B cell (primary cell): ENCODE measurements around the gene LRCH1.

Source experiments
- EZH2 ChIP-seq: IDR thresholded peaks from 2 replicates; pipeline ENCODE4 v1.6.1; 2012; ENCODE audit warnings: borderline replicate concordance, low read depth, mild to moderate bottlenecking, moderate library complexity, low read length; ENCODE audit not compliant: insufficient read depth, poor library complexity, severe bottlenecking
- TF ChIP-seq, protein P1 (sequence below): fragments of 200-600 bp; IDR thresholded peaks from one replicate; pipeline ENCODE4 v1.8.0; 2022; ENCODE audit warnings: antibody characterized with exemption, mild to moderate bottlenecking

DNA sequence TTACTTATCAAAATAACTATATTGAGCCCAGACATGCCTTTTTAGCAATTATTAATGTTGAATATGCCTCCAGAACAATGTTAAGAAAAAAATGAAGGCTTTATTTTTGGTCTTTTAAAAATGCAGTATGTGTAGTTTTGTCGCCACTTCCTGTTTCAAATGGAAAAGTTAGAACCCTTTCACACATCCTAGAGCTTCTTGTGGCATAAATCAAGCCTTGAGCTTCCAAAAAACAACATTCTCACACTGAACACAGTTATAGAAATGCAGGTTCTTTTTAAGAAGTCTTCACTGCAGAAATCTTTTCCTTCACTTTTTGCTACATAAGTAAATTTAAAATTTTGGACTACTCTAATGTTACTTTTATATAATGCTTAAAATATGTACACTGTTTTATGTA, 135.3 kb downstream of the LRCH1 start:
- TF ChIP-seq, protein P1, sequence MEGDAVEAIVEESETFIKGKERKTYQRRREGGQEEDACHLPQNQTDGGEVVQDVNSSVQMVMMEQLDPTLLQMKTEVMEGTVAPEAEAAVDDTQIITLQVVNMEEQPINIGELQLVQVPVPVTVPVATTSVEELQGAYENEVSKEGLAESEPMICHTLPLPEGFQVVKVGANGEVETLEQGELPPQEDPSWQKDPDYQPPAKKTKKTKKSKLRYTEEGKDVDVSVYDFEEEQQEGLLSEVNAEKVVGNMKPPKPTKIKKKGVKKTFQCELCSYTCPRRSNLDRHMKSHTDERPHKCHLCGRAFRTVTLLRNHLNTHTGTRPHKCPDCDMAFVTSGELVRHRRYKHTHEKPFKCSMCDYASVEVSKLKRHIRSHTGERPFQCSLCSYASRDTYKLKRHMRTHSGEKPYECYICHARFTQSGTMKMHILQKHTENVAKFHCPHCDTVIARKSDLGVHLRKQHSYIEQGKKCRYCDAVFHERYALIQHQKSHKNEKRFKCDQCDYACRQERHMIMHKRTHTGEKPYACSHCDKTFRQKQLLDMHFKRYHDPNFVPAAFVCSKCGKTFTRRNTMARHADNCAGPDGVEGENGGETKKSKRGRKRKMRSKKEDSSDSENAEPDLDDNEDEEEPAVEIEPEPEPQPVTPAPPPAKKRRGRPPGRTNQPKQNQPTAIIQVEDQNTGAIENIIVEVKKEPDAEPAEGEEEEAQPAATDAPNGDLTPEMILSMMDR = no peak
- no peak for TF ChIP-seq EZH2
